Gastrocnemius medialis (tissue), 4 donors: ENCODE data around the gene APBB2. TPM values are rescaled to one million over a fixed set of nuclear protein-coding genes. Genes with fewer than 3 reads are reported as not detected.
A peak's percentile ranks its signal among the peaks of the same experiment; 100 is the strongest.

Experiments used
- ATAC-seq, 2 donors: fragments of 150-250 bp; one replicate each; pipeline ENCODE4 v1.9.1; 2016
- DNase-seq, 2 donors: peaks; one replicate each; pipeline ENCODE4 v3.0.0-alpha.2; 2019
- H3K27ac ChIP-seq, 4 donors: fragments of 200-600 bp; sonication (generic); 1 replicate in 1 of 4; 2 replicates in 3 of 4; pipeline ENCODE4 v1.5.1; 2016 to 2018; ENCODE audit warnings: mild to moderate bottlenecking in 2 of 4, moderate library complexity in 1 of 4
- H3K27me3 ChIP-seq, 3 donors: fragments of 200-600 bp; sonication (generic) in 2 of 3; 1 replicate in 1 of 3; 2 replicates in 2 of 3; pipeline versions ENCODE4 v1.5.1 to v1.6.0; 2016 to 2019; ENCODE audit warnings: mild to moderate bottlenecking in 1 of 3, moderate library complexity in 1 of 3
- H3K36me3 ChIP-seq, 2 donors: fragments of 200-600 bp; sonication (generic) in 1 of 2; one replicate each; pipeline ENCODE4 v1.5.1; 2017 to 2018
- H3K4me1 ChIP-seq, 2 donors: fragments of 200-600 bp; sonication (generic) in 1 of 2; one replicate each; pipeline ENCODE4 v1.5.1; 2016 to 2017; ENCODE audit warnings: mild to moderate bottlenecking in 2 of 2
- H3K4me3 ChIP-seq, 4 donors: fragments of 200-600 bp; sonication (generic) in 3 of 4; 1 replicate in 1 of 4; 2 replicates in 3 of 4; pipeline ENCODE4 v1.5.1; 2016 to 2019; ENCODE audit warnings: mild to moderate bottlenecking in 2 of 4
- H3K9me3 ChIP-seq, 3 donors: fragments of 200-600 bp; sonication (generic) in 2 of 3; 1 replicate in 1 of 3; 2 replicates in 2 of 3; pipeline ENCODE4 v1.5.1; 2016 to 2019
- CTCF ChIP-seq, 5 experiments: fragments of 450-650 bp in 3 of 5; fragments of 200-600 bp in 2 of 5; sonication (generic) in 2 of 5; IDR thresholded peaks in 4 of 5; conservative IDR thresholded peaks in 1 of 5; 1 replicate in 4 of 5; 2 replicates in 1 of 5; pipeline ENCODE4 v1.5.1; 2016 to 2019; ENCODE audit warnings: antibody characterized with exemption in 5 of 5, mild to moderate bottlenecking in 3 of 5, moderate library complexity in 3 of 5
- POLR2A ChIP-seq, 2 donors: fragments of 450-650 bp; IDR thresholded peaks; one replicate each; pipeline ENCODE4 v1.6.1; 2017; ENCODE audit warnings: antibody characterized with exemption in 2 of 2, mild to moderate bottlenecking in 2 of 2, moderate library complexity in 2 of 2
- in situ Hi-C, 4 donors: fragments of 200-750 bp; cut with MboI; loops; one replicate each; pipeline versions ENCODE4 v1.15.0 to v1.8.0; 2017; ENCODE audit warnings: low sequenced_read_pairs in 4 of 4
- intact Hi-C: fragments of 100-400 bp; cut with DNase I; formaldehyde crosslinking; loops from one replicate; pipeline ENCODE4 v1.15.1; 2023; ENCODE audit warnings: low total_unique reads
- total RNA-seq, 4 donors: library from RNA; depleted of rRNA; stranded (reverse); fragments of >200 nt; gene quantifications; one replicate each; pipeline versions ENCODE4 v1.1.0 to v1.2.3, GENCODE V29; 2016

The APBB2 gene
- total RNA-seq, 4 donors from 2014 or later: 14.3 to 20.5 (median 14.5) TPM

DNA sequence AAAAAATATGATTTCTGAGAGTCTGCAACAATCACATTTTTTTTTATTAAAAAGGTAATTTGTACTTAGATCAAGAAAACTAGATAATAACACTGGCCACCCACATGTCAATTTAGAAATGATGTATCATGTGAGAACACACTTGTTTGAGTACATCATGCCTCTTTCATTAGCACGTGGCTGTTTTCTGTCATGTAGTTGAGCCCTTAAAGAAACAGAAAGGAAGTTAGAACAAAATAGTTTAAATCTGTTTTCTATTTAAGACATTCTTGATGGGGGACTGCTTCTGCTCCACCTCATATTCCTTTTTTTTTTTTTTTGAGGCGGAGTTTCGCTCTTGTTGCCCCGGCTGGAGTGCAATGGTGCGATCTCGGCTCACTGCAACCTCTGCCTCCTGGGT lies 257.1 kb downstream of the APBB2 start:
- H3K27ac ChIP-seq: peak overlapping the region in 1 of 4 donors; percentile 79
- H3K36me3 ChIP-seq: no peaks in the 10 kb centered on the region
- no peak for TF ChIP-seq CTCF (IDR thresholded peaks at IDR 0.05 in 4 of 5, conservative IDR thresholded peaks at IDR 0.05 in 1 of 5)
- TF ChIP-seq POLR2A (IDR thresholded peaks at IDR 0.05): no peak
- H3K4me3 ChIP-seq: no peak overlapping the region
- peaks cover 20 to 36% of the 10 kb centered on the region in 2 donors for H3K4me1 ChIP-seq
- in situ Hi-C loops (no loop called here), intact Hi-C loops (no loop called here)
- no peak for DNase-seq
- no peak for ATAC-seq
- H3K27me3 ChIP-seq: no peaks in the 10 kb centered on the region
- no peaks in the 10 kb centered on the region for H3K9me3 ChIP-seq

GRCh38 chr4:40956721-40957255 lies 257.6 kb downstream of the APBB2 start:
- Histone ChIP-seq H3K27ac (peak overlapping the region in 3 of 4 donors; percentile 77 to 86 (median 79)), H3K4me1 (peaks cover 20 to 36% of the 10 kb centered on the region in 2 donors), H3K9me3 (no peaks in the 10 kb centered on the region), H3K36me3 (no peaks in the 10 kb centered on the region), H3K4me3 (no peak overlapping the region), H3K27me3 (no peaks in the 10 kb centered on the region)
- in situ Hi-C loops (no loop called here), intact Hi-C loops (no loop called here)
- DNase-seq (no peak), ATAC-seq (no peak)
- TF ChIP-seq CTCF (IDR thresholded peaks at IDR 0.05 in 4 of 5, conservative IDR thresholded peaks at IDR 0.05 in 1 of 5): no peak
- no peak for TF ChIP-seq POLR2A (IDR thresholded peaks at IDR 0.05)

GRCh38 chr4:40954088-40954668 lies 260.2 kb downstream of the APBB2 start:
- Histone ChIP-seq H3K27me3 (no peaks in the 10 kb centered on the region), H3K27ac (peak overlapping the region; percentile 77 to 86 (median 82)), H3K9me3 (no peaks in the 10 kb centered on the region), H3K4me3 (peak overlapping the region in 2 of 4 donors; percentile 14 to 29), H3K36me3 (no peaks in the 10 kb centered on the region), H3K4me1 (peaks cover 20 to 36% of the 10 kb centered on the region in 2 donors)
- TF ChIP-seq CTCF (IDR thresholded peaks at IDR 0.05 in 4 of 5, conservative IDR thresholded peaks at IDR 0.05 in 1 of 5) (no peak), POLR2A (IDR thresholded peaks at IDR 0.05) (no peak)
- no peak for DNase-seq
- in situ Hi-C loops (no loop called here), intact Hi-C loops (no loop called here)
- peak; percentile 76 to 78 for ATAC-seq

DNA sequence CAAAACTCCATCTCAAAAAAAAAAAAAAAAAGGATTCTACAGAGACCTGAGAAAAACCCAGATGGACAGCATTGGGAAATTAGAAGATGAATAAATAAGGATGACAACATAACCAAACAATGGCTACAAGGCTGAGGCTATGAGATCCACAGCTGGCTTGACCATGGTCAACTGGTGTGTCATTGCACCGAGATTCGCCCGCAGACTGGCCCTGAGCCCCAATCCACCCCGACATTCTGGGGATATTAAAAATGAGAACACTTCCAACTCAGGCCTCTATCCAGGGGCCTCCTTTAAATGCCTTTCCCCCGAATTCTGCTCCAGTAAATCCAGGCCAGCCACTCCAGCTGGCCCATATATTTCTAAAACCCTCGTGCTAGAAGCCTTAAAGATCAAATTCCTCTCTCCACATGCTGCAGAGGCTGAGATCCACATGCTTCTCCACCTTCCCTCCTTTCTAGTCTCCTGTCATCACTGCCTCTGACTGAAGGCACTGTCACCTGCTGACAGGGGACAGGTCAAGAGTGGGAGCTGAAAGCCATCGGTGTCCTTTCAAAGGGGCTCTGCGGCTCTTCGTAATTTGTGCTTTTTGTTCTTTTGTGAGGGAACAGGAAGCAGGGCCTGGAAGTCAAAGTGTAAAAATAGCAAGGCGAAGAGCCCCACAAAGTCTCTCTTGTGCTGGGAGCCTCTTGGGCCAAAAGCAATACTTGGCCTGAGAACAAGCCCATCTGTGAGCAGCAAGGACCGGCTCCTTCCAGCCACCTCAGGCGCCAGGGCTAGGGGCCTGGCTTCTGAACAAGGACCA lies 260.9 kb downstream of the APBB2 start:
- in situ Hi-C loops: no loop called here
- no peaks in the 10 kb centered on the region for H3K36me3 ChIP-seq
- TF ChIP-seq CTCF (IDR thresholded peaks at IDR 0.05 in 4 of 5, conservative IDR thresholded peaks at IDR 0.05 in 1 of 5): no peak
- TF ChIP-seq POLR2A (IDR thresholded peaks at IDR 0.05): no peak
- H3K4me1 ChIP-seq: peaks cover 20 to 36% of the 10 kb centered on the region in 2 donors
- DNase-seq (peak in 1 of 2 donors; percentile 38), ATAC-seq (peak; percentile 59 to 60)
- peak overlapping the region; percentile 77 to 86 (median 82) for H3K27ac ChIP-seq
- H3K9me3 ChIP-seq: no peaks in the 10 kb centered on the region
- peak overlapping the region in 2 of 4 donors; percentile 14 to 29 for H3K4me3 ChIP-seq
- no peaks in the 10 kb centered on the region for H3K27me3 ChIP-seq
- intact Hi-C loops: no loop called here
